Ishikawa (cell line): ENCODE results near the gene HOXA10.
A peak's percentile ranks its signal among the peaks of the same experiment; 100 is the strongest.

Source experiments
- CEBPB ChIP-seq: IDR thresholded peaks from 2 replicates; pipeline ENCODE4 v1.6.1; 2012
- CREB1 ChIP-seq: IDR thresholded peaks from 2 replicates; pipeline ENCODE4 v1.6.1; 2012; ENCODE audit warnings: low read depth
- EP300 ChIP-seq: IDR thresholded peaks from 2 replicates; pipeline ENCODE4 v1.6.1; 2012; ENCODE audit warnings: borderline replicate concordance
- FOXM1 ChIP-seq: IDR thresholded peaks from 2 replicates; pipeline ENCODE4 v1.6.1; 2012; ENCODE audit warnings: low read depth, borderline replicate concordance
- NFIC ChIP-seq: IDR thresholded peaks from 2 replicates; pipeline ENCODE4 v1.6.1; 2012
- RAD21 ChIP-seq: IDR thresholded peaks from 2 replicates; pipeline ENCODE4 v1.6.1; 2012; ENCODE audit warnings: low read depth
- REST ChIP-seq: IDR thresholded peaks from 2 replicates; pipeline ENCODE4 v1.6.1; 2012; ENCODE audit warnings: low read depth, mild to moderate bottlenecking
- TAF1 ChIP-seq: IDR thresholded peaks from 2 replicates; pipeline ENCODE4 v1.6.1; 2012; ENCODE audit warnings: low read depth, mild to moderate bottlenecking
- TCF12 ChIP-seq: IDR thresholded peaks from 2 replicates; pipeline ENCODE4 v1.6.1; 2012; ENCODE audit warnings: low read depth
- TEAD4 ChIP-seq: IDR thresholded peaks from 2 replicates; pipeline ENCODE4 v1.6.1; 2012
- YY1 ChIP-seq: IDR thresholded peaks from 2 replicates; pipeline ENCODE4 v1.6.1; 2012; ENCODE audit warnings: low read depth
- ZBTB7A ChIP-seq: IDR thresholded peaks from 2 replicates; pipeline ENCODE4 v1.6.1; 2012; ENCODE audit warnings: low read depth
- TF ChIP-seq, protein P1 (sequence below): IDR thresholded peaks from 2 replicates; pipeline ENCODE4 v1.6.1; 2012
- TF ChIP-seq, protein P2 (sequence below): IDR thresholded peaks from 2 replicates; pipeline ENCODE4 v1.6.1; 2012

DNA sequence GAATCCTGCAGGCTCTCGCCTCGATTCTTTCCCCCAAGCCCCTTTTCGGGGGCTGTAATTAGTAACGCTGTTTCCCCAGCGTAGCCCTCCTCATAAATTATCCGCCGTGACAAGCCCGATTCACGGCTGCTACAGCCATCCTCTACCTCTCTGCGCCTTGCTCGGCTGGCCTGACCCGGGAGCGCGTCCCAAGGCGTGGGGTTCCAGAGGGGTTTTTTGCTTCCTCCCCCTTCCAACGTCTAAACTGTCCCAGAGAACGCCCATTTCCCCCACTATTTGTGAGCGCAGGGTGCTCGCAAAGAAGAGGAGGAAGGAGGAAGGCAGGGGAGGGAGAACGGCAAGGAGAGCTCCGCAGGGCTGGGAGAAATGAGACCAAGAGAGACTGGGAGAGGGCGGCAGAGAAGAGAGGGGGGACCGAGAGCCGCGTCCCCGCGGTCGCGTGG is 31.5 kb downstream of the HOXA10 start:
- TF ChIP-seq, protein P1, sequence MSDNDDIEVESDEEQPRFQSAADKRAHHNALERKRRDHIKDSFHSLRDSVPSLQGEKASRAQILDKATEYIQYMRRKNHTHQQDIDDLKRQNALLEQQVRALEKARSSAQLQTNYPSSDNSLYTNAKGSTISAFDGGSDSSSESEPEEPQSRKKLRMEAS = no peak; the same call in 1 of the 2 replicates
- no peak for TF ChIP-seq EP300
- no peak for TF ChIP-seq TEAD4
- no peak for TF ChIP-seq CEBPB
- no peak for TF ChIP-seq REST
- 0 out of 2 replicates have a peak, but pooled peaks have one; percentile 1 for TF ChIP-seq RAD21
- no peak for TF ChIP-seq YY1
- peak; percentile 22; the same call in 1 of the 2 replicates for TF ChIP-seq TCF12
- no peak for TF ChIP-seq CREB1
- no peak; the same call in none of the 2 replicates for TF ChIP-seq ZBTB7A
- TF ChIP-seq TAF1 = no peak
- TF ChIP-seq FOXM1 = no peak
- no peak for TF ChIP-seq NFIC
- TF ChIP-seq, protein P2, sequence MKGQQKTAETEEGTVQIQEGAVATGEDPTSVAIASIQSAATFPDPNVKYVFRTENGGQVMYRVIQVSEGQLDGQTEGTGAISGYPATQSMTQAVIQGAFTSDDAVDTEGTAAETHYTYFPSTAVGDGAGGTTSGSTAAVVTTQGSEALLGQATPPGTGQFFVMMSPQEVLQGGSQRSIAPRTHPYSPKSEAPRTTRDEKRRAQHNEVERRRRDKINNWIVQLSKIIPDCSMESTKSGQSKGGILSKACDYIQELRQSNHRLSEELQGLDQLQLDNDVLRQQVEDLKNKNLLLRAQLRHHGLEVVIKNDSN = no peak
